D721Med (cell line): ENCODE data around the gene CERCAM.

Source experiments
- DNase-seq: peaks from one replicate; pipeline ENCODE4 v3.0.0; 2011; ENCODE audit warnings: low spot score; ENCODE audit not compliant: insufficient read length
- FAIRE-seq: peaks from 2 replicates; lab custom pipeline; 2011; peaks lifted over from hg19 to GRCh38; lab: Jason Lieb, UNC
- TF ChIP-seq, protein P1 (sequence below): IDR thresholded peaks from 2 replicates; pipeline ENCODE4 v1.5.1; 2012; ENCODE audit warnings: mild to moderate bottlenecking, control low read depth; ENCODE audit not compliant: insufficient read depth; ENCODE audit errors: missing control alignments

Gene CERCAM

DNA sequence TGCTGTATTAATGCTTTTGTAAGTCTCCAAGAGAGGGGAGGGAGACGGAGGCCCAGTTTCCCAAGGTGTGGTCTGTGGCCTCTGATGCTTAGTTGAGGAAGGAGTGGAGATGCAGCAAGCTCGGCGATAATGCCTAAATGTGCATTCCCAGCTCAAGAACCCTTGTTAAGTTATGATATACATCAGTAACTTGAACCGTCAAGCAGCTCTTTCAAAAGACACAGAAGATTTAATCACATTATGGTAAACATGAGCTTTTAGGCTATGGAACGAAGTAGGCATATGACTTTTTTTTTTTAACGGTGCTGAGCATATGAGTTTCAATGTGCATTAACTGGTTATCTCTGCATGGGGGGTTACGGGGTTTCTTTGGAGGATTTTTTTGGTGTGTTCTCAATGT is 61.5 kb downstream of the CERCAM start:
- no peak for DNase-seq
- no peak for FAIRE-seq
- TF ChIP-seq, protein P1, sequence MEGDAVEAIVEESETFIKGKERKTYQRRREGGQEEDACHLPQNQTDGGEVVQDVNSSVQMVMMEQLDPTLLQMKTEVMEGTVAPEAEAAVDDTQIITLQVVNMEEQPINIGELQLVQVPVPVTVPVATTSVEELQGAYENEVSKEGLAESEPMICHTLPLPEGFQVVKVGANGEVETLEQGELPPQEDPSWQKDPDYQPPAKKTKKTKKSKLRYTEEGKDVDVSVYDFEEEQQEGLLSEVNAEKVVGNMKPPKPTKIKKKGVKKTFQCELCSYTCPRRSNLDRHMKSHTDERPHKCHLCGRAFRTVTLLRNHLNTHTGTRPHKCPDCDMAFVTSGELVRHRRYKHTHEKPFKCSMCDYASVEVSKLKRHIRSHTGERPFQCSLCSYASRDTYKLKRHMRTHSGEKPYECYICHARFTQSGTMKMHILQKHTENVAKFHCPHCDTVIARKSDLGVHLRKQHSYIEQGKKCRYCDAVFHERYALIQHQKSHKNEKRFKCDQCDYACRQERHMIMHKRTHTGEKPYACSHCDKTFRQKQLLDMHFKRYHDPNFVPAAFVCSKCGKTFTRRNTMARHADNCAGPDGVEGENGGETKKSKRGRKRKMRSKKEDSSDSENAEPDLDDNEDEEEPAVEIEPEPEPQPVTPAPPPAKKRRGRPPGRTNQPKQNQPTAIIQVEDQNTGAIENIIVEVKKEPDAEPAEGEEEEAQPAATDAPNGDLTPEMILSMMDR, result no peak

DNA sequence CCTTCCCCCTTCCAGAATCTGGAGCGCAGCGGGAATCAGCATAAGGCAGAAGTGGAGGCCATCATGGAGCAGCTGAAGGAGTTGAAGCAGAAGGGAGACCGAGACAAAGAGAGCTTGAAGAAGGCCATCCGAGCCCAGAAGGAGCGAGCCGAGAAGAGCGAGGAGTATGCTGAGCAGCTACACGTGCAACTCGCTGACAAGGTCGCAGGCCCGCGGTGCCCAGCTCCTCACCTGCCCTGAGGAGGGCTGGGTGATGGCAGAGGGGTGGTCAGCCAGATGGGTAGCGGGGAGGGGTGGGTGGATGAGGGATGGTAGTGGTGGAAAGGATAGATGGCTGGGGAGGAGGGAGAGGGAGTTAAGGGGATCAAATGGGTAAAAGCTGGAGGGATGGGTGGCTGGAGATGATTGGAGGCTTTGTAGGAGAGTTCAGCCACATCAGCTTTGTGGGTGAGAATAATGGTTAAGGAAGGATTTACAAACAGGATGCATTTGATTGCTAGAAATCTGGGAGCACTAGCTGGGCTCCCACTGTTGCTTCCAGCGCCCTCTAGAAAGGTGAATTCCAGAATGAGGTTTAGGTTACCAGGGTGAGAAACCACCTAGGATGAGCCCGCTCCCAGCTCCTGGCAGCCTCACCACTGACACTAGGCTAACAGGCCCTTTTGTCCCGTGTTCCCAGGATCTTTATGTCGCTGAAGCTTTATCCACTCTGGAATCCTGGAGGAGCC is 64.2 kb downstream of the CERCAM start:
- TF ChIP-seq, protein P1, result no peak
- FAIRE-seq (no peak), DNase-seq (no peak)

DNA sequence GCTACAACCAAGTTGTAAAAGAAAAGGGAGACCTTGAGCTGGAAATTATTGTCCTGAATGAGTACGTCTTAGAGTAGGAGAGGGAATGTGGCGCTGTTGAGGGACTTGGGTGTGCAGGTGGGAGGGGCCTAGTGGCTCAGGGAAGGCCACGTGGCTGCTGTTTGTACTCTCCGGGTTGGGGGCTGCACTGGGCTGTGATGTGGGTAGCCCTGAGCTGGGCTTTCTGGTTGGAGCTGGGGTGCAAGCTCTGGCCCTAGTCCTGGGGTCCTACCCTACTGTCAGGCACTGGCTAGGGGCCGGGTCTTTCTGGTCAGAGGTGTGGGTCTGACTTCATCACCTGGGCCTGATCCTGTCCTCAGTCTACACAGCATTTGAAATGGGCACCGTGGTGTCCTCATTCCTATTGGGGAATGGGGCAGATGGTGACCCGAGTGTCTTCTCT is 64.8 kb downstream of the CERCAM start:
- no peak for FAIRE-seq
- TF ChIP-seq, protein P1, result no peak
- DNase-seq, result no peak

DNA sequence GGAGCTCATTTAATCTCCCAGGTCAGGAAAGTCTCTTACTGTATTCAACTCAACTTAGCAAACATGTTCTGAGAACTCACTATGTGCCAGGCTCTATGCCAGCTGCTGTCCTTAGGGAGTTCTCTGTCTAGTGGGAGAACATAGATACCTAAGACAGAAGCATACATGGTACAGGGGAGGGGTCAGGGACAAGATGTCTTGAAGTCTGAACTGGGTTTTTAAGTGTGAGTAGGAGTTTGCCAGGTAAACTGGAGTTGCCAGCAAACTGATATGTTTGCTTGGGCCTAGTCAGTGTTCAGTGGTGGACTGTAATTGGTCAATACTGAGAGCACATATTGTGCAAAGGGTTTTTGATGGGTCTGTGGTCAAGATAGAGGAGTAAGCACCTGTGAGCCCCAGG is 65.5 kb downstream of the CERCAM start:
- FAIRE-seq (no peak), DNase-seq (no peak)
- TF ChIP-seq, protein P1, result no peak
